B cell (primary cell): ENCODE results near the gene POMT2.

Experiments used
- EZH2 ChIP-seq: IDR thresholded peaks from 2 replicates; pipeline ENCODE4 v1.6.1; 2012; ENCODE audit warnings: borderline replicate concordance, low read depth, mild to moderate bottlenecking, moderate library complexity, low read length; ENCODE audit not compliant: insufficient read depth, poor library complexity, severe bottlenecking
- TF ChIP-seq, protein P1 (sequence below): fragments of 200-600 bp; IDR thresholded peaks from one replicate; pipeline ENCODE4 v1.8.0; 2022; ENCODE audit warnings: antibody characterized with exemption, mild to moderate bottlenecking

GRCh38 chr14:77309131-77309530 lies 11.6 kb downstream of the POMT2 start:
- TF ChIP-seq, protein P1, sequence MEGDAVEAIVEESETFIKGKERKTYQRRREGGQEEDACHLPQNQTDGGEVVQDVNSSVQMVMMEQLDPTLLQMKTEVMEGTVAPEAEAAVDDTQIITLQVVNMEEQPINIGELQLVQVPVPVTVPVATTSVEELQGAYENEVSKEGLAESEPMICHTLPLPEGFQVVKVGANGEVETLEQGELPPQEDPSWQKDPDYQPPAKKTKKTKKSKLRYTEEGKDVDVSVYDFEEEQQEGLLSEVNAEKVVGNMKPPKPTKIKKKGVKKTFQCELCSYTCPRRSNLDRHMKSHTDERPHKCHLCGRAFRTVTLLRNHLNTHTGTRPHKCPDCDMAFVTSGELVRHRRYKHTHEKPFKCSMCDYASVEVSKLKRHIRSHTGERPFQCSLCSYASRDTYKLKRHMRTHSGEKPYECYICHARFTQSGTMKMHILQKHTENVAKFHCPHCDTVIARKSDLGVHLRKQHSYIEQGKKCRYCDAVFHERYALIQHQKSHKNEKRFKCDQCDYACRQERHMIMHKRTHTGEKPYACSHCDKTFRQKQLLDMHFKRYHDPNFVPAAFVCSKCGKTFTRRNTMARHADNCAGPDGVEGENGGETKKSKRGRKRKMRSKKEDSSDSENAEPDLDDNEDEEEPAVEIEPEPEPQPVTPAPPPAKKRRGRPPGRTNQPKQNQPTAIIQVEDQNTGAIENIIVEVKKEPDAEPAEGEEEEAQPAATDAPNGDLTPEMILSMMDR, result no peak
- TF ChIP-seq EZH2, result no peak
